ENCODE measurements around the gene NEK4. TPM values are rescaled to one million over a fixed set of nuclear protein-coding genes. Genes with fewer than 3 reads are reported as not detected.

NEK4 gene
- total and polyA plus RNA-seq, 2 of the 13 experiments (the other 11 are each of a cell fraction or from before 2014, with no cell fraction given), result 16.5 to 38.0 TPM

- TF ChIP-seq ZNF512B (CRISPR knock-in tag; IDR thresholded peaks at IDR 0.05; ENCODE audit: borderline replicate concordance) (no peak), ZNF816 (CRISPR knock-in tag; IDR thresholded peaks at IDR 0.05; ENCODE audit: borderline replicate concordance) (peak; percentile 94; the same call in 1 of the 2 replicates), PLRG1 (conservative IDR thresholded peaks at IDR 0.05) (no peak), HOXA5 (CRISPR knock-in tag; IDR thresholded peaks at IDR 0.05) (peak; percentile 72), MTA1 (CRISPR knock-in tag; IDR thresholded peaks at IDR 0.05; ENCODE audit: borderline replicate concordance) (0 out of 2 replicates have a peak, but pooled peaks have one; percentile 22), ZNF468 (CRISPR knock-in tag; IDR thresholded peaks at IDR 0.05) (no peak), YY1 (IDR thresholded peaks at IDR 0.05; ENCODE audit: insufficient read depth, insufficient replicate concordance, low read depth, low read length) (peak; percentile 93), ZNF746 (CRISPR knock-in tag; IDR thresholded peaks at IDR 0.05) (no peak), MYNN (CRISPR knock-in tag; IDR thresholded peaks at IDR 0.05; ENCODE audit: low read depth) (peak; percentile 26; the same call in 1 of the 2 replicates), ZNF674 (CRISPR knock-in tag; IDR thresholded peaks at IDR 0.05; ENCODE audit: low read depth) (no peak), DBP (CRISPR knock-in tag; IDR thresholded peaks at IDR 0.05; ENCODE audit: not compliant biosample characterization) (peak; percentile 2), ZNF614 (CRISPR knock-in tag; IDR thresholded peaks at IDR 0.05; ENCODE audit: borderline replicate concordance) (peak; percentile 48; the same call in 1 of the 2 replicates), MLLT10 (CRISPR knock-in tag; IDR thresholded peaks at IDR 0.05) (no peak), TRAFD1 (CRISPR knock-in tag; IDR thresholded peaks at IDR 0.05; ENCODE audit: borderline replicate concordance) (0 out of 2 replicates have a peak, but pooled peaks have one; percentile 77), SMAD1 (CRISPR knock-in tag; IDR thresholded peaks at IDR 0.05; ENCODE audit: borderline replicate concordance, low read depth) (peak; percentile 71; the same call in 1 of the 2 replicates), ZNF34 (CRISPR knock-in tag; IDR thresholded peaks at IDR 0.05; ENCODE audit: borderline replicate concordance) (no peak; the same call in 1 of the 2 replicates), JARID2 (CRISPR knock-in tag; IDR thresholded peaks at IDR 0.05; ENCODE audit: insufficient replicate concordance) (no peak), CSRNP2 (CRISPR knock-in tag; conservative IDR thresholded peaks at IDR 0.05; ENCODE audit: low read depth) (no peak), ZFX (CRISPR knock-in tag; IDR thresholded peaks at IDR 0.05; ENCODE audit: low read depth) (peak; percentile 93), ZMYM3 (CRISPR knock-in tag; IDR thresholded peaks at IDR 0.05) (peak; percentile 17; the same call in 1 of the 2 replicates)
Observed at GRCh38 chr3:52705688-52706686, 64.8 kb downstream of the NEK4 start, which contains the start of the genes GLT8D1 and SPCS1 (continued).

All from HepG2 (cell line).